Measurements from ENCODE around the gene TMSB4X. TPM values are rescaled to one million over a fixed set of nuclear protein-coding genes. Genes with fewer than 3 reads are reported as not detected.

TMSB4X gene
- total and polyA plus RNA-seq, 2 of the 13 experiments (the other 11 are each of a cell fraction or from before 2014, with no cell fraction given), result 10.5 to 29.6 TPM

GRCh38 chrX:12946838-12947544 is 27.9 kb upstream of the TMSB4X start:
- H3K79me2 ChIP-seq (ENCODE audit: insufficient read depth, low read length), result no peaks in the 10 kb centered on the region
- in situ Hi-C loops (cut with HindIII; ENCODE audit: extremely low pct_ligation_motif_present, low pct_unique_long_range_greater_than_20kb), result no loop called here
- H3K27ac ChIP-seq (ENCODE audit: extremely low read length, insufficient read depth, low read length), result peak overlapping the region; percentile 71
- H4K20me1 ChIP-seq (ENCODE audit: insufficient read depth, low read length), result no peaks in the 10 kb centered on the region
- intact Hi-C loops (cut with micrococcal nuclease; ENCODE audit: unreplicated experiment), result loop anchor here (1.0 kb wide), 1 partner anchor 176 kb away; no protein-coding TSS in a partner anchor
- peak; percentile 83 for FAIRE-seq
- no peak overlapping the region for H3K4me3 ChIP-seq (replicated peaks in 1 of 3; ENCODE audit: insufficient read depth in 1 of 3, low read depth in 2 of 3, low read length in 3 of 3)
- peaks cover 49% of the 10 kb centered on the region for H3K4me1 ChIP-seq (ENCODE audit: insufficient read depth, low read length)
- BruUV-seq (replicated peaks), result no TSS peak
- no peaks in the 10 kb centered on the region for H3K9me3 ChIP-seq (ENCODE audit: low read length)
- no peaks in the 10 kb centered on the region for H3K36me3 ChIP-seq (replicated peaks in 1 of 2; ENCODE audit: control insufficient read depth in 1 of 2, insufficient read depth in 2 of 2, low read length in 2 of 2)
- H3K4me2 ChIP-seq (ENCODE audit: low read depth, low read length), result no peak overlapping the region
- peak overlapping the region; percentile 42 for H2AFZ ChIP-seq (ENCODE audit: low read length)
- H3K9ac ChIP-seq (ENCODE audit: insufficient read depth, low read depth, low read length), result no peak overlapping the region; the same call in 1 of the 2 replicates
- peak; percentile 53 for ATAC-seq
- DNase-seq (ENCODE audit: low spot score), result peak; percentile 47
- ChIA-PET POLR2A (interaction anchor here (1.1 kb wide), 1 partner anchor 541 kb away, joined by 3 read pairs; no protein-coding TSS in a partner anchor), CTCF (ENCODE audit: low intra/inter-chr PET ratio, low total read pairs) (interaction anchor here (0.5 to 4.1 kb wide), 2 partner anchors 540 to 541 kb away, joined by 3 to 35 read pairs; no protein-coding TSS in a partner anchor)
- WGBS (ENCODE audit: low lambda C conversion rate), result 37% methylated on average over 5 of the region's 5 CpGs
- no peaks in the 10 kb centered on the region for H3K27me3 ChIP-seq (ENCODE audit: control insufficient read depth in 1 of 2, insufficient read depth in 2 of 2, low read length in 2 of 2)
- peak in 1 of 2 experiments; percentile 37; a peak in 1 of 4 replicates for TF ChIP-seq HMGXB4 (CRISPR knock-in tag; IDR thresholded peaks at IDR 0.05; ENCODE audit: borderline replicate concordance in 1 of 2, low read depth in 1 of 2)
- peak; percentile 73 for TF ChIP-seq STAG1 (CRISPR knock-in tag; IDR thresholded peaks at IDR 0.05)
- TF ChIP-seq THAP11 (CRISPR knock-in tag; IDR thresholded peaks at IDR 0.05), result no peak
- TF ChIP-seq HNRNPUL1 (IDR thresholded peaks at IDR 0.05; ENCODE audit: low read depth, low read length), result no peak
- peak; percentile 55 for TF ChIP-seq TEAD3 (CRISPR knock-in tag; optimal IDR thresholded peaks at IDR 0.05; ENCODE audit: borderline replicate concordance)
- TF ChIP-seq HMGXB3 (CRISPR knock-in tag; IDR thresholded peaks at IDR 0.05; ENCODE audit: borderline replicate concordance), result no peak
- TF ChIP-seq ATF5 (CRISPR knock-in tag; IDR thresholded peaks at IDR 0.05; ENCODE audit: low read depth), result no peak
- no peak for TF ChIP-seq ATF2 (CRISPR knock-in tag; IDR thresholded peaks at IDR 0.05)
- no peak for TF ChIP-seq POLR2AphosphoS2 (IDR thresholded peaks at IDR 0.05; ENCODE audit: low read depth, low read length)
- 0 out of 2 replicates have a peak, but pooled peaks have one; percentile 15 for TF ChIP-seq FOXO1 (CRISPR knock-in tag; IDR thresholded peaks at IDR 0.05)
- peak; percentile 32; the same call in 1 of the 2 replicates for TF ChIP-seq ZMYM4 (CRISPR knock-in tag; IDR thresholded peaks at IDR 0.05)
- 0 out of 2 replicates have a peak, but pooled peaks have one; percentile 15 for TF ChIP-seq FOSL2 (CRISPR knock-in tag; IDR thresholded peaks at IDR 0.05)
- 0 out of 2 replicates have a peak, but pooled peaks have one; percentile 19 for TF ChIP-seq GATAD2A (CRISPR knock-in tag; IDR thresholded peaks at IDR 0.05)
- TF ChIP-seq ZNF7 (CRISPR knock-in tag; IDR thresholded peaks at IDR 0.05), result no peak
- no peak for TF ChIP-seq FOXA1 (IDR thresholded peaks at IDR 0.05)
- 0 out of 2 replicates have a peak, but pooled peaks have one; percentile 10 for TF ChIP-seq FOXA1 (CRISPR knock-in tag; IDR thresholded peaks at IDR 0.05)
